Fibroblast of mammary gland (primary cell): ENCODE results near the gene MMP3.

Experiments
- DNase-seq: peaks from one replicate; pipeline ENCODE4 v3.0.0-alpha.2; 2010; ENCODE audit warnings: low read depth
- H3K4me3 ChIP-seq: 2 replicates; pipeline ENCODE4 v1.5.1; 2011; ENCODE audit warnings: low read depth, mild to moderate bottlenecking, low read length, moderate library complexity; ENCODE audit not compliant: control insufficient read depth
- TF ChIP-seq, protein P1 (sequence below): conservative IDR thresholded peaks from 2 replicates; pipeline ENCODE4 v1.5.1; 2011; ENCODE audit warnings: low read depth, low read length, inconsistent platforms; ENCODE audit not compliant: control insufficient read depth, insufficient read depth

MMP3 gene

DNA sequence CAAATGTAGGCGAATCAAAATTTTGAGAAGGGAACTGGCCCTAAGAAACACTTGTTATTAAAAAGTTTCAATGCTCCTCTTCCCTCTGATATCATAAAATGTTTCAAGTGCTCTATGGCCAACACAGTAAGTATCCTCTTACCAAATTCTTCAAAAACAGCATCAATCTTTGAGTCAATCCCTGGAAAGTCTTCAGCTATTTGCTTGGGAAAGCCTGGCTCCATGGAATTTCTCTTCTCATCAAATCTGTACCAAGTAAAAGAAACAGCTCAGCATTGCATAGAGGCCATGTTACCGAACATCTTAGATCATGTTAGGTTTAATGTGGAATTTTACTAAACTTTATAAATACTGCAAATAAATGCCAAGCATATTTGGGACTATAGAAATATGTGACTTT is 6.3 kb downstream of the MMP3 start:
- DNase-seq = no peak
- TF ChIP-seq, protein P1, sequence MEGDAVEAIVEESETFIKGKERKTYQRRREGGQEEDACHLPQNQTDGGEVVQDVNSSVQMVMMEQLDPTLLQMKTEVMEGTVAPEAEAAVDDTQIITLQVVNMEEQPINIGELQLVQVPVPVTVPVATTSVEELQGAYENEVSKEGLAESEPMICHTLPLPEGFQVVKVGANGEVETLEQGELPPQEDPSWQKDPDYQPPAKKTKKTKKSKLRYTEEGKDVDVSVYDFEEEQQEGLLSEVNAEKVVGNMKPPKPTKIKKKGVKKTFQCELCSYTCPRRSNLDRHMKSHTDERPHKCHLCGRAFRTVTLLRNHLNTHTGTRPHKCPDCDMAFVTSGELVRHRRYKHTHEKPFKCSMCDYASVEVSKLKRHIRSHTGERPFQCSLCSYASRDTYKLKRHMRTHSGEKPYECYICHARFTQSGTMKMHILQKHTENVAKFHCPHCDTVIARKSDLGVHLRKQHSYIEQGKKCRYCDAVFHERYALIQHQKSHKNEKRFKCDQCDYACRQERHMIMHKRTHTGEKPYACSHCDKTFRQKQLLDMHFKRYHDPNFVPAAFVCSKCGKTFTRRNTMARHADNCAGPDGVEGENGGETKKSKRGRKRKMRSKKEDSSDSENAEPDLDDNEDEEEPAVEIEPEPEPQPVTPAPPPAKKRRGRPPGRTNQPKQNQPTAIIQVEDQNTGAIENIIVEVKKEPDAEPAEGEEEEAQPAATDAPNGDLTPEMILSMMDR = no peak
- no peak overlapping the region for H3K4me3 ChIP-seq

DNA sequence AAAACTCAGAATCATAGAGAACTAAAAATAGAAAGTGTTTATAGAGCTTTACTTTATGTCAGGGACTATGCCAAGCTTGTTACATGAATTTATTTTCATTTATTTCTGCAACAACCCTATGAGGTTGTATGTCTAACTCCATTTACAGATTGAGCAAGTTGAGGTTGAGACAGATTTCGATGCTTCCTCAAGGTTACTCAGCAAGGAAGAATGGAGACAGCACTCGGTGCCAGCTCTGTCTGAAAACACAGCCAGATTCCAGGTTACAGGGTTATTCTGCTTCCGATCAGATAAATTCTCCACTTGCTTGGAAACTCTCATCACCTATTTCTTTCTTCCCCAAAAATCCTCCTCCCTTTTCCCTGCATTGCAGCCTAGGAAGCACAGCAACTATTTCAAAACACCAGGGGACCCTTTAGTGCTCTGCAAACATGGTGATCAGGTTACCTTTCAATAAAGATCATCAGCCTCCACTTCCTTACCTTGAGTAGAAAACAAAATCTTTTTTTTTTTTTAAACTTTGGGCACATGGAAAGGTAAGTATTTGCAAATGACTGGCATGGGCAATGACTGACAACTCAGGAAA is 7.0 kb downstream of the MMP3 start:
- TF ChIP-seq, protein P1 = no peak
- peak; percentile 74 for DNase-seq
- no peak overlapping the region for H3K4me3 ChIP-seq

DNA sequence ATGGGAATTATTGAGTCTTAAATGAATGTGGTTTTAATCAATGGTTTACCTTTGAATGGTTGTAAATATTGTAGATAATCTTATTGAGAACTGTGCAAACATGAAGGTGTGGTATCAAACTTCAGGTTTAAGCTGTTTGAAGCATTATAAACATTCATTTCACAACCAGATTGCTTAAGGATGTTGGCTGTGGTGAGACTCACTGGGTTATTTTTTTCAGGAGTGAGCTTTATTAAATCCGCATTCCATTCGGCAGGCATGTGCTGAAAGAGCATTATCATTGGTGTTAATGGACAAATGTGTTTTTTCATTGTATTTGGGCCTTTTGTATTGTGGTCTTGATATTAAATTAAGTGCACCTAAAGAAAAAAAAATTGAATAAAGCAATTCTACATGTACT is 9.7 kb downstream of the MMP3 start:
- TF ChIP-seq, protein P1 = no peak
- no peak overlapping the region for H3K4me3 ChIP-seq
- DNase-seq = no peak

DNA sequence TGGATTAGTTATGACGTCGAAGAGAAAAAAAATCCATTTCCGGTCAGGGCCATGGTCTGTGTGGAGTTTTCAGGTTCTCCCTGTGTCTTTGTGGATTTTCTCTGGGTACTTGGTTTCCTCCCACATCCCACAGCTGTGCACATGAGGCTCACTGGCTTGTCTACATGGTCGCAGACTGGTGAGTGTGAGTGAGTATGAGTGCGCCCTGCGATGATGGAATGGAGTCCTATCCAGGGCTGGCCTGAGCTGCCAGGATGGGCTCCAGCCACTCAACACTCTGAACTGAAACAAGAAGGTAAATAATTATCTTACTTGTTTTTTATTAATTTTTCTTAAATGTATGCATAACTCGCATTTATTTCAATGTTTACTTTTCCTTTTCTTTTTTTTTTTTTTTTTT is 10.8 kb downstream of the MMP3 start:
- TF ChIP-seq, protein P1 = no peak
- DNase-seq = no peak
- no peak overlapping the region for H3K4me3 ChIP-seq

DNA sequence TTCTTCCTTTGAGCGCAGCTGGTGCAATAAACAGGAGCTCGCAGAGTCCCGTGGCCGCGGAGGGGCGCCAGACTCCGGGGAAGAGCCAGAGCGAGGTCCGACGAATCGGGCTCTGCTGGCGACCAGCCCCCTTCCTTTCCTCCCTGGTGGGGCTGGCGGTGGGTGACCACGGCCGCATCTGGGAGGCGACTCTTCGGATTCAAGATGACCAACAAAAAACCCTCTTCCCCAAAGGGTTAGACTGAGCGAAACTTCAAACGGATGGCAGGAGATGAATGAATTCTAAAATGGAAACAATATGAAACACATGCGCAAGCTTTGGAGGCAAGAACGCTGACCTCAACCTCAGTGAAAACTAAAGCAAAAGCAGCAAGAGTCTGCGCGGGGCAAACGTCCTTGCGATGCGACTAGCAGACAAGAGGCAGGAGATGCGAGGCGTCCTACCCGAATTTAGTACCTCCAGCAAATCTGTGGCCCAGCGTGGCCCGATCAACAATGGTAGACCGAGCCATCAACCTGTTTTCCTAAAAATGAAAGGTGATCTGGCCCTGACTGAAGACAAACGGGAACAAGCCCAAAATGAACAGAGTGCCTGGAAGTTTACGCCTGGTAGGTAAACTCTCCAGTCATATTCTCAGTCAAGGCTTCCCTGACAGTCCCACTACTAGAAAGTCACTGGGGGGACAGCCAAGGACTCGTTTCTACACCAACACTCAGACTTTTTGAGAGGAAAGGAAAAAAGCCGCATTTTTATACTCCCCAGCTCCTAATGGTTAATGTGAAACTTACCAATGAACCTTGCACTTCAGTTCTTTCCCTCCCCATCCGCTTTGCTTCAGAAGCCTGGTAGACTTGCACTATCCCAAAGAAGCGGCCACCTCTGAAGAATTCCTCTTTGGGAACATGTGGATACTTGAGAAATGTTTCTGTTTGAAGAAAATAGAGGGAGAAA is 11.6 kb downstream of the MMP3 start:
- peak overlapping the region; percentile 54 for H3K4me3 ChIP-seq
- TF ChIP-seq, protein P1 = peak; percentile 72
- DNase-seq = peak; percentile 70

DNA sequence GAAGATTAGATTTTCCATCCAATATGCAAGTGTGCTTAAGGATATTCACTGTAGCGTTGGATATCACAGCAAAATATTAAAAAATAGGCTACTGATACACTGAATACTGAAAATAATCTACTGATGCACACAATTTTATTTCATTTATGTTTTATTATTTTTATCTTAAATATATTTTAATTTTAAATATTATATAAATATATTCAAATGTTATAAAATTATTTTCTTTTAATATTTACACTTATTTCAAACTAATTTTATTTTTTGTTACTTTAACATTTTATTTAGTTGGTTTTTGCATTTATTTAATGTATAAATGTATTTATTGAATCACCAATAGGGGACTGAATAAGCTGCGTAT is 12.3 kb downstream of the MMP3 start:
- TF ChIP-seq, protein P1 = no peak
- no peak for DNase-seq
- no peak overlapping the region for H3K4me3 ChIP-seq
